Psoas muscle (tissue), 8 donors: ENCODE data around the gene SMTN. TPM values are rescaled to one million over a fixed set of nuclear protein-coding genes. Genes with fewer than 3 reads are reported as not detected.

Experiments used
- ATAC-seq, 4 donors: fragments of 200-7000 bp; cut with Tn5 transposase; one replicate each; pipeline ENCODE4 v1.9.1; 2020; ENCODE audit warnings: moderate library complexity in 3 of 4, mild to moderate bottlenecking in 2 of 4
- DNase-seq, 2 donors: peaks; one replicate each; pipeline ENCODE4 v3.0.0-alpha.2; 2020
- H3K27ac ChIP-seq: fragments of 200-600 bp; one replicate; pipeline ENCODE4 v1.8.0; 2022
- H3K27me3 ChIP-seq, 3 donors: fragments of 200-600 bp in 1 of 3; one replicate each; pipeline versions ENCODE4 v1.6.1 to v1.8.0; 2013 to 2022; ENCODE audit warnings: low read length in 2 of 3, mild to moderate bottlenecking in 2 of 3, moderate library complexity in 1 of 3; ENCODE audit not compliant: insufficient read depth in 3 of 3
- H3K36me3 ChIP-seq, 2 donors: fragments of 200-600 bp in 1 of 2; one replicate each; pipeline versions ENCODE4 v1.6.1 to v1.8.0; 2013 to 2022; ENCODE audit warnings: low read depth in 1 of 2, mild to moderate bottlenecking in 1 of 2, moderate library complexity in 1 of 2; ENCODE audit not compliant: insufficient read depth in 1 of 2
- H3K4me1 ChIP-seq: fragments of 200-600 bp; one replicate; pipeline ENCODE4 v1.8.0; 2022
- H3K4me3 ChIP-seq: fragments of 200-600 bp; one replicate; pipeline ENCODE4 v1.8.0; 2022; ENCODE audit warnings: mild to moderate bottlenecking
- H3K9me3 ChIP-seq: fragments of 200-600 bp; one replicate; pipeline ENCODE4 v1.8.0; 2022
- WGBS, 3 donors: extraction: QIAGEN DNeasy Blood & Tissue Kit; methylation state at CpG; one replicate each; pipeline versions ENCODE4 v1.1.6 to v1.1.7; 2013; 5-methylcytosine and 5-hydroxymethylcytosine counted together
- intact Hi-C, 2 donors: fragments of 100-400 bp; cut with DNase I; formaldehyde crosslinking; loops; one replicate each; pipeline versions ENCODE4 v1.11.0 to v1.14.2; 2022
- polyA plus RNA-seq, 3 donors: library from polyadenylated mRNA; stranded (reverse); fragments of 200-250 nt; gene quantifications; one replicate each; pipeline ENCODE4 v1.2.3, GENCODE V29; 2013
- total RNA-seq, 4 donors: library from RNA; stranded (reverse); fragmentation: NEBNext Ultra II Directional in 2 of 4; extraction: Animal tissue kit (Norgen Biotek cat#: 25700) in 2 of 4; gene quantifications; one replicate each; pipeline versions ENCODE4 v1.2.1 to v1.2.4, GENCODE V29; 2021 to 2023
- TF ChIP-seq, protein P1 (sequence below): fragments of 200-600 bp; IDR thresholded peaks from one replicate; pipeline ENCODE4 v1.8.0; 2022; ENCODE audit warnings: antibody characterized with exemption
- donor health status: healthy with polysubstance abuse.
- donor health status: DM: no; HTN: no; CAD: no; lungs with moderate emphysema.
- donor health status: Bipolar disorder and iron deficiency.
- donor health status: healthy.
- donor health status: DM: yes; HTN: yes; CAD: no.
- donor health status: DM: no; HTN: no; CAD: no.
- donor health status: DM: no; HTN: no; CAD: no.
- donor health status: DM: yes; HTN: yes; CAD: no.

SMTN gene
- total and polyA plus RNA-seq, 7 donors, result 23.0 to 79.3 (median 43.4) TPM

DNA sequence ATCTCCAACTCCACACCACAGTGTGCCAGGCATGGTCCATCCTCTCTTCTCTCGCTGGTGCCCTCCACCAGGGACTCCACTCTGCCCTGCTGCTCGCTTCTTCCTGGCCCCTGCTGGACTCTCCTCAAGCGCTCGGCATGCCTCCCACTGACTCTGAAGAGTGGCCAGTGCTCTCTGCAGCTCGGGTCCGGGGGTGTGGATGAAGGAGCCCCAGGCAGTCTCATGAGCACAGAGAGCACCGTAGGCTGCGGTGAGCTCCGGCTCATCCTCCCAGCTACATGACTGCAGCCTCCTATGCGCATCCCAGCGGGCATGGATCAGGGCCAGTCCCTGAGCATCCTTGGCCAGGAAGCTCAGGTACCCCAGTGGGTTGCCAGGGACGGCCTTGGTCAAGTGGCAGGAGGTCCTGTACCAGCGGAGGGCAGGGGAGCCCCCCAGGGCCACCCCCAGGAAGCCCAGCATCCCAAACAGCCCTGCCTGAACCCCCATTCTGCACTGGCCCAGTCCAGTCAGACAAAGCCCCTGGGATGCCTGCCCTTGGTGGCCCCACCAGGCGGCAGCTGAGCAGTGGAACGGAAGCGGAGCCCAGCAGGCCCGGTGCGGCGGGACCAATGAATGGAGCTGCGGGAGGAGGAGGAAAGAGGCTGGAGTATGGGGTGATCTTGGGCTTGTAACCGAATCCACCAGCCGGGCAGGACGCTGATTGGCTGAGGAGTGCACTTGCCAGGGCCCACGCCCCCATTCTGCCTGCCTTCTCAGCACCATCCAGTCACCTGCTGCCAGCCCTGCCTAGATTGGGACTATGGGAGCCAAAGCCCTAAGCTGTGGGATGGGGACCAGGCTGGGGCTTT is 59.0 kb downstream of the SMTN start, which contains the start of gene PLA2G3:
TSS of gene PLA2G3 (minus strand) at position 643 of the 851 bp plus-strand sequence. CDS start at position 489, 154 bp downstream.
- DNase-seq (peak in 1 of 2 donors; percentile 46), ATAC-seq (peak in 2 of 4 donors; percentile 19 to 32)
- Histone ChIP-seq H3K4me1 (no peaks in the 10 kb centered on the region), H3K27me3 (peaks cover 0 to 4% (median 0%) of the 10 kb centered on the region in 3 donors), H3K36me3 (no peaks in the 10 kb centered on the region), H3K27ac (no peak within 1 kb of the TSS), H3K4me3 (no peak within 1 kb of the TSS), H3K9me3 (no peaks in the 10 kb centered on the region)
- WGBS, 3 donors, result 18 to 21% (median 20%) methylated on average over 23 to 24 of the region's 24 CpGs
- TF ChIP-seq, protein P1, sequence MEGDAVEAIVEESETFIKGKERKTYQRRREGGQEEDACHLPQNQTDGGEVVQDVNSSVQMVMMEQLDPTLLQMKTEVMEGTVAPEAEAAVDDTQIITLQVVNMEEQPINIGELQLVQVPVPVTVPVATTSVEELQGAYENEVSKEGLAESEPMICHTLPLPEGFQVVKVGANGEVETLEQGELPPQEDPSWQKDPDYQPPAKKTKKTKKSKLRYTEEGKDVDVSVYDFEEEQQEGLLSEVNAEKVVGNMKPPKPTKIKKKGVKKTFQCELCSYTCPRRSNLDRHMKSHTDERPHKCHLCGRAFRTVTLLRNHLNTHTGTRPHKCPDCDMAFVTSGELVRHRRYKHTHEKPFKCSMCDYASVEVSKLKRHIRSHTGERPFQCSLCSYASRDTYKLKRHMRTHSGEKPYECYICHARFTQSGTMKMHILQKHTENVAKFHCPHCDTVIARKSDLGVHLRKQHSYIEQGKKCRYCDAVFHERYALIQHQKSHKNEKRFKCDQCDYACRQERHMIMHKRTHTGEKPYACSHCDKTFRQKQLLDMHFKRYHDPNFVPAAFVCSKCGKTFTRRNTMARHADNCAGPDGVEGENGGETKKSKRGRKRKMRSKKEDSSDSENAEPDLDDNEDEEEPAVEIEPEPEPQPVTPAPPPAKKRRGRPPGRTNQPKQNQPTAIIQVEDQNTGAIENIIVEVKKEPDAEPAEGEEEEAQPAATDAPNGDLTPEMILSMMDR, result no peak
- intact Hi-C loops, result loop anchor here in 1 of 2 donors (1.0 to 10.0 kb wide), 2 partner anchors 159 to 375 kb away; no protein-coding TSS in a partner anchor

DNA sequence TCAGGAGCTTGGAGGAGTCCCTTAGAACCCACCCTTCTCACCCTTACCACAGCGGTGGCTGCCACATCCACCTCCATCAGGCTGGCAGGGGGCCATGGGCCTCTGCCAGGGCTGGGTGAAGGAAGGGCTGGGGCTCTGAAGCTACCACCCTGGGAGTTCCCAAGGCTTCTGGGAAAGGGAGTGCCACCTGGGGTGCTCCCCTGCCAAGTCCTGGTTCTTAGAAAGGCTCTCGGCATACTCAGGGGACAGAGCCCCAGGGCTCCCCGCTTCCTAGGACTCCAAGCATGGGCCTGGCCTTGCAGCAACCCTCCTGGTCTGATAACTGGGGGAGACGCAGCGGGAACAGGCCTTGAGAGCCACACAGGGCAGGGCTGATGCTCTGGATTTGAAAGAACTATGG is 59.6 kb downstream of the SMTN start:
- Histone ChIP-seq H3K4me3 (no peak overlapping the region), H3K9me3 (no peaks in the 10 kb centered on the region), H3K27ac (no peak overlapping the region), H3K36me3 (no peaks in the 10 kb centered on the region), H3K4me1 (no peaks in the 10 kb centered on the region), H3K27me3 (peaks cover 0 to 4% (median 0%) of the 10 kb centered on the region in 3 donors)
- intact Hi-C loops, result loop anchor here in 1 of 2 donors (1.0 to 10.0 kb wide), 2 partner anchors 159 to 376 kb away; no protein-coding TSS in a partner anchor
- TF ChIP-seq, protein P1, result no peak
- no peak for DNase-seq
- WGBS, 3 donors, result 73 to 76% (median 74%) methylated on average over 5 of the region's 5 CpGs
- no peak for ATAC-seq

DNA sequence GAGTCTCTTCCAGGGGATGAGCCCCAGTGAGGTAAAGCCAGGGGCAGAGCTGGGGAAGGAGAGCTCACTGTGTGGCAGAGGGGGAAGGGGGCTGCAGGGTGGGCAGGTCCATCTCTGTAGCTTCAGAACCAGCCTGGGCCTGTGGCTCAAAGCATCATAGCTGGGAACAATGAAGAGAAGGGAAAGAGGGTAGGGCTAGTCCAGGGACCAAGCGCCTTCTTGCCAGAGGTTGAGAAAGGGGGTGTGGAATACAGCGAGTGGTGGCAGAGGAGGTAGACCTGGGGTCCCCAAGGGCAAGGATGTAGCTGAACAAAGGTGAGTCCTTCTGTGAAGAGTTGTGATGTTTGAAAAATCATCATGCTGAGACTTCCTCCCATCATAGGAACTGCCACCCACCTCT is 60.4 kb downstream of the SMTN start:
- DNase-seq, result no peak
- no peak for ATAC-seq
- no peaks in the 10 kb centered on the region for H3K4me1 ChIP-seq
- no peak overlapping the region for H3K4me3 ChIP-seq
- 92 to 100% (median 99%) methylated on average over 2 of the region's 2 CpGs for WGBS, 3 donors
- no peaks in the 10 kb centered on the region for H3K9me3 ChIP-seq
- no peak overlapping the region for H3K27ac ChIP-seq
- peaks cover 0 to 4% (median 0%) of the 10 kb centered on the region in 3 donors for H3K27me3 ChIP-seq
- H3K36me3 ChIP-seq, result no peaks in the 10 kb centered on the region
- intact Hi-C loops, result loop anchor here in 1 of 2 donors (10.0 kb wide), 1 partner anchor 377 kb away; no protein-coding TSS in a partner anchor
- TF ChIP-seq, protein P1, result no peak

DNA sequence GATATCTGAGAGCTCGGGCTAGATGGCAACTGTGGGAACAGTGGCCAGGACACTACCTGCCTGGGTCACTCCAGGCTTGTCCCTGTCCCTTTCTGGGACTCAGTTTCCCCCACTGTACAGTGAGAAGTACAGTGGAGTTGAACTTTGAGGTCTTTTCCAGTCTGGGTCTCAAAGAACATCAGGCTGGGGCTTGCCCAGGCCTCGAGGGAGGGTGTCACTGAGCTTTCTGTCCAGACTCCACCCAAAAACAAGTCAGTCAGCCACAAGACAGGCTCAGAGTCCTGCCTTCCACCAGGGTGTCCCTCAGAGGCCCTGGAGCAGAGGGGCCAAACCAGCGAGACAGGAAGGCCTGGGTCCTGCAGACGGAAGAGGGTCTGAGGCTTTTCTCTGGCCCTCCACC is 61.2 kb downstream of the SMTN start:
- TF ChIP-seq, protein P1, result no peak
- no peak for DNase-seq
- no peak overlapping the region for H3K27ac ChIP-seq
- H3K36me3 ChIP-seq, result no peaks in the 10 kb centered on the region
- H3K9me3 ChIP-seq, result no peaks in the 10 kb centered on the region
- intact Hi-C loops, result loop anchor here in 1 of 2 donors (10.0 kb wide), 1 partner anchor 377 kb away; no protein-coding TSS in a partner anchor
- ATAC-seq, result no peak
- H3K4me3 ChIP-seq, result no peak overlapping the region
- H3K4me1 ChIP-seq, result no peaks in the 10 kb centered on the region
- H3K27me3 ChIP-seq, result peaks cover 0 to 4% (median 0%) of the 10 kb centered on the region in 3 donors
- WGBS, 3 donors, result 83 to 88% (median 88%) methylated on average over 4 of the region's 4 CpGs
